SU-DHL-6 (cell line): Measurements from ENCODE around the gene COL18A1.

Experiments
- EZH2phosphoT487 ChIP-seq: fragments of 200-600 bp; sonication (generic), shearing (Covaris generic); conservative IDR thresholded peaks from 2 replicates; pipeline ENCODE4 v1.6.1; 2018; ENCODE audit warnings: mild to moderate bottlenecking, antibody characterized with exemption, low read length, moderate library complexity, mixed read lengths
- TF ChIP-seq, protein P1 (sequence below): fragments of 200-600 bp; sonication (generic); IDR thresholded peaks from one replicate; pipeline ENCODE4 v1.5.1; 2017; ENCODE audit warnings: antibody characterized with exemption, mild to moderate bottlenecking, low read length, moderate library complexity; ENCODE audit not compliant: insufficient read depth, poor library complexity, severe bottlenecking

GRCh38 chr21:45517249-45518065 is 112.5 kb downstream of the COL18A1 start:
- TF ChIP-seq, protein P1, sequence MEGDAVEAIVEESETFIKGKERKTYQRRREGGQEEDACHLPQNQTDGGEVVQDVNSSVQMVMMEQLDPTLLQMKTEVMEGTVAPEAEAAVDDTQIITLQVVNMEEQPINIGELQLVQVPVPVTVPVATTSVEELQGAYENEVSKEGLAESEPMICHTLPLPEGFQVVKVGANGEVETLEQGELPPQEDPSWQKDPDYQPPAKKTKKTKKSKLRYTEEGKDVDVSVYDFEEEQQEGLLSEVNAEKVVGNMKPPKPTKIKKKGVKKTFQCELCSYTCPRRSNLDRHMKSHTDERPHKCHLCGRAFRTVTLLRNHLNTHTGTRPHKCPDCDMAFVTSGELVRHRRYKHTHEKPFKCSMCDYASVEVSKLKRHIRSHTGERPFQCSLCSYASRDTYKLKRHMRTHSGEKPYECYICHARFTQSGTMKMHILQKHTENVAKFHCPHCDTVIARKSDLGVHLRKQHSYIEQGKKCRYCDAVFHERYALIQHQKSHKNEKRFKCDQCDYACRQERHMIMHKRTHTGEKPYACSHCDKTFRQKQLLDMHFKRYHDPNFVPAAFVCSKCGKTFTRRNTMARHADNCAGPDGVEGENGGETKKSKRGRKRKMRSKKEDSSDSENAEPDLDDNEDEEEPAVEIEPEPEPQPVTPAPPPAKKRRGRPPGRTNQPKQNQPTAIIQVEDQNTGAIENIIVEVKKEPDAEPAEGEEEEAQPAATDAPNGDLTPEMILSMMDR, result no peak
- TF ChIP-seq EZH2phosphoT487, result no peak
